DND-41 (cell line): ENCODE data around the gene CCDC158.

Experiments used
- EZH2 ChIP-seq: IDR thresholded peaks from 3 replicates; pipeline ENCODE4 v1.6.1; 2012; ENCODE audit warnings: borderline replicate concordance, low read depth, mild to moderate bottlenecking, moderate library complexity, low read length, inconsistent platforms; ENCODE audit not compliant: severe bottlenecking
- TF ChIP-seq, protein P1 (sequence below): IDR thresholded peaks from 2 replicates; pipeline ENCODE4 v1.5.1; 2012; ENCODE audit warnings: borderline replicate concordance, low read length, moderate library complexity, mild to moderate bottlenecking; ENCODE audit not compliant: poor library complexity, severe bottlenecking; ENCODE audit errors: extremely low read depth

DNA sequence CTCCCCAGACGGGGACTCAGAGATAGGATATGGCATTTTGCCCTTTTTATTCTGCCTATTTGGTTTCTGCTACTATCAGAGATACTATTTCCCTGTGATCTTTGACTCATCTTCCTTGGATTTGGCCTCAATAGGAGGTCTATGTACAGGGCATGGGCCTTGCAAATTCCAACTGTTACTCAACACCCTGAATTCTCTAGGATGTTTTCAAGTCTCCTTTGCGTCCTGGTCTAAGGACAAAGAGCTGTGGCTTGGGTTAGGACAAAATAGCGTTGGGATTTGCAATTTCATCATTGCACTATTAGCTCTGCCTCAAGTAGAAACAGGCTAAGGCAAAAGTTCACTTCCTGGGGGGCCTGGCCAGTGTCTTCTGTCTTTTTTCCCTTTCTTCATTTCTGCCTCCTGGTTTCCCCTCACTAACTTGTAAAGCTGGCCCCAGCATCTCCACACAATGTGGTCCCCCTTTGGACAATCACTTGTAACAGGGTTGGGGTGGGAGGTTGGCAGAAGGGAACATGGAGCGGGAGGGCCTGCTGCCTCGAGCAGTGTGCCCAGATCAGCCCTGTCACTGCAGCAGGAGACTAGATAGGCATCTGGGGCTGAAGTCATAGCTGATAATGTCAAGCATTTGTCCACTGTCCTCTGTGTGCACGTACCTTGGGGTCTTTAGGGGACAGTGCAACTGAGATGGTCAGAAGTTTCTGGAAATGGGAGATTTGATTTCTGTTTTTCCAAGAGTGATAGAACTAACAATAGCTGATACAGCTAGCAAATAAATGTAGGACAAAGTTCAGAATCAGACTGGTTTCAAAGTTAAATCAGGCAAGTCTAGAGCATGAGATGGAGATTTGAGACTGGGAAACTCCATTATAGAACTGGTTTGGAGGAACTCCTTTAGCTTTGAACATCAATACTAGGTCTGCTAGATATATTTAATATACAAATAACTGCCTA lies 140.2 kb downstream of the CCDC158 start:
- TF ChIP-seq, protein P1, sequence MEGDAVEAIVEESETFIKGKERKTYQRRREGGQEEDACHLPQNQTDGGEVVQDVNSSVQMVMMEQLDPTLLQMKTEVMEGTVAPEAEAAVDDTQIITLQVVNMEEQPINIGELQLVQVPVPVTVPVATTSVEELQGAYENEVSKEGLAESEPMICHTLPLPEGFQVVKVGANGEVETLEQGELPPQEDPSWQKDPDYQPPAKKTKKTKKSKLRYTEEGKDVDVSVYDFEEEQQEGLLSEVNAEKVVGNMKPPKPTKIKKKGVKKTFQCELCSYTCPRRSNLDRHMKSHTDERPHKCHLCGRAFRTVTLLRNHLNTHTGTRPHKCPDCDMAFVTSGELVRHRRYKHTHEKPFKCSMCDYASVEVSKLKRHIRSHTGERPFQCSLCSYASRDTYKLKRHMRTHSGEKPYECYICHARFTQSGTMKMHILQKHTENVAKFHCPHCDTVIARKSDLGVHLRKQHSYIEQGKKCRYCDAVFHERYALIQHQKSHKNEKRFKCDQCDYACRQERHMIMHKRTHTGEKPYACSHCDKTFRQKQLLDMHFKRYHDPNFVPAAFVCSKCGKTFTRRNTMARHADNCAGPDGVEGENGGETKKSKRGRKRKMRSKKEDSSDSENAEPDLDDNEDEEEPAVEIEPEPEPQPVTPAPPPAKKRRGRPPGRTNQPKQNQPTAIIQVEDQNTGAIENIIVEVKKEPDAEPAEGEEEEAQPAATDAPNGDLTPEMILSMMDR = no peak
- no peak for TF ChIP-seq EZH2
